Posterior vena cava (tissue), 2 donors: Measurements from ENCODE around the gene GUCD1. TPM values are rescaled to one million over a fixed set of nuclear protein-coding genes. Genes with fewer than 3 reads are reported as not detected.
"Not testable (repeated sequence)": the region's sequence is repeated elsewhere in the genome, so short reads cannot be mapped to it uniquely, and the experiment has no call there.

Experiments used
- DNase-seq: peaks from one replicate; pipeline ENCODE4 v3.0.0-alpha.2; 2020; ENCODE audit warnings: low spot score
- intact Hi-C, 2 donors: fragments of 100-400 bp; cut with DNase I; formaldehyde crosslinking; loops; one replicate each; pipeline versions ENCODE4 v1.14.1 to v1.14.2; 2022 to 2023
- total RNA-seq, 2 donors: library from RNA; stranded (reverse); fragmentation: NEBNext Ultra II Directional; extraction: Animal tissue kit (Norgen Biotek cat#: 25700); gene quantifications; one replicate each; pipeline ENCODE4 v1.2.1, GENCODE V29; 2021
- donor health status: DM: yes; HTN: yes; CAD: no.
- donor health status: DM: yes; HTN: yes; CAD: no.

Gene GUCD1
- total RNA-seq, 2 donors from 2014 or later = 73.5 to 82.1 TPM

DNA sequence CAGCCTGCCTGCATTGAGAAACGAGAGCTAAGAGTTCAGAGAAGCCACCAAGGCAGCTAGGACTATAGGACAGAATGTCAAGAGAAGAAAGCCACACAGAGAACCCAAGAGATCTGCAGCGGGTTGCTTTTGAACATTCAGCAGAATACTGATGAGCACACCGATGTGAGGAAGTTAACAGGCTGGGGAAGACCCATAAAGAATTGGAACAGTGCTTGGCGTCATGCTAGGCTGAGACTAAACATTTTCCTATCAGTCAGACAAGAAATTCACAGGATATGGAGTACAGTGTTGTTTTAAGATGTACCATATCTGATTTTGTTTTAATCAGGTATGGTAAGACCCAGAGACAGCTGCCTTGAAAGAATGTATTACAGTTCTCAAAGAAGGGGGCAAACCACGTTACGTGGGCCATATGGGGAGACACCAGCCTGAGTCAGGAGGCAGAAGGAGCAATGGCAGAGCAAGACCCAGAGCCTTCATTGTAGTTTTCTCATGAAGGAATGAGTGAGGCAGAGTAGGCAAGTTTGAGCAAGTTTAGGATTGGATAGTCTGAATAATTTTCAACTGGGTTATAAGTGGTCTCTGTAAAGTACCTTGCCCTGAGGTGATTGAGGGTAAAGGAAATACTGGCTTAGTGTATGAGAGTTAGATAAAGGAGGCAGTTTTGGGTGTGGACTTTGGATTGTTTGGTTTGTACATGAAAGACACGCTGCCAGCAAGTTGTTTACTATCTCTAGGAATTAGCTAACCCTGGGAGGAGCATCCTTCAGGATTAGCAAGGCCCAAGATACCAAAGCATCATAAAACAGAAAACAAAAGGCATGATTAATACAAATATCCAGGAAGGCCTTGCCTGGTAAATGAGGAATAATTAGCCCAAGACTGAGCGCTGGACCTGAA, 23.7 kb upstream of the GUCD1 start:
- intact Hi-C loops = no loop called here
- peak; percentile 7 for DNase-seq

- DNase-seq = no peak
- intact Hi-C loops = loop anchor here in 1 of 2 donors (1.0 kb wide), 1 partner anchor 32 kb away; no protein-coding TSS in a partner anchor
Observed at GRCh38 chr22:24576778-24577177, 21.8 kb upstream of the GUCD1 start.

DNA sequence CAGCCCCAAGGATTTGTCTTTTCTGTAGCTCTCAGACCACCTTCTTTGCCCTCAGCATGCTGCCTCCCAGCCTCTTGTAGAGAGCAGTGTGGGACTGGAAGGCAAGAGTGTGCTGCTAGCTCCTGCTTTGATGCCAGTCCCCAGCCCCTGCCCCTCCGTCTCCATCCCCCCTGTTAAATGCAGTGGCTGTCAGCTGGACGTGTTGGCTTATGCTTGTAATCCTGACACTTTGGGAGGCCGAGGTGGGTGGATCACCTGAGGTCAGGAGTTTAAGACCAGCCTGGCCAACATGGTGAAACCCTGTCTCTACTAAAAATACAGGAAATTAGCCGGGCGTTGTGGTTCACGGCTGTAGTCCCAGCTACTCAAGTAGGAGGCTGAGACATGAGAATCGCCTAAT, 16.3 kb upstream of the GUCD1 start:
- intact Hi-C loops = no loop called here
- DNase-seq = peak; percentile 47

DNA sequence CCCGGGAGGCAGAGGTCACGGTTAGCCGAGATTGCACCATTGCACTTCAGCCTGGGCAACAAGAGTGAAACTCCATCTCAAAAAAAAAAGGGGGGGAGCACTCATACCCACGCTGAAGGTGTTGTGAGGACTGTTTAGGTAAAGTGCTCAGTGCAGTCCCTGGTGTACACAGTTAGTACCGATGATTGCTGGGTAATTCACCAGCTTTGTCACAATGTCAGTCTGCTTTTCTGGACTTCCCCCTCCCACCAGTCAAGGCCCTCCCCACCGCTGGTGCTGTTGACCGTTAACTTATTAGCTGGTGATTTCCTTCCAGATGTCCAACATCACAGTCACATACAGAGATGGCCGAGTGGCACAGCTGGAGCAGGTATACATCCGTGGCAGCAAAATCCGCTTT, 12.7 kb upstream of the GUCD1 start:
- peak; percentile 54 for DNase-seq

DNA sequence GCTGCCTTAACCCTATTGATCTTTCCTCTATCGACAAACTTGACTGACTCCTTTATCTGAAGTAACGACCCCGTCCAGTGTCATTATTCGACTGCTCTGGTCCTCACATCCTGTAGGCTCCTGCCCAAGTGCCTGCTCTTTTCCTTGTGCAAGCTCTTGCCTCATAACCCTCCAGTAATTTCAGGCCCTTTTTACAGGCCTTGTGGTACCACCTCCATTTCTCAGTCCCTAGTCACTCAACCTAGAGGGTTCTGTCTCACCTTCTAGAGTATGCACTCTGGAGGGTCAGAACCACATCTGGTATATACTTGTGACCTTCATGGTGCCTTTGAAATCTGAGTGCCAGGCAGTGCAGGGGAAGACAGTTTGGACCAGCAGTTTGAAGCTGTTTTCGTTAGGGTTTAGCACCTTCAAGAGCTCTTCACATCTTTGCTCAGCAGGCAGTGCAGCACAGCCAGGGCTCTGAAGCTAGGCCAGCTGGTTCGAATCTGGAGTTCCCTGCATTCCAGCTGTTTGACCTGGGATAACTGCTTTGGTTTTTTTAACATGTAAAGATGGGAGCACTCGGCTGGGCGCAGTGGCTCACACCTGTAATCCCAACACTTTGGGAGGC, 12.1 kb upstream of the GUCD1 start:
- peak; percentile 25 for DNase-seq
- intact Hi-C loops = no loop called here

More for the DNA sequence above, 12.7 kb upstream of the GUCD1 start:
- intact Hi-C loops = no loop called here

GRCh38 chr22:24565077-24565476, 10.1 kb upstream of the GUCD1 start:
- DNase-seq = peak; percentile 12
- intact Hi-C loops = no loop called here

- DNase-seq = no peak
Observed at GRCh38 chr22:24564376-24565058, 9.6 kb upstream of the GUCD1 start.

DNA sequence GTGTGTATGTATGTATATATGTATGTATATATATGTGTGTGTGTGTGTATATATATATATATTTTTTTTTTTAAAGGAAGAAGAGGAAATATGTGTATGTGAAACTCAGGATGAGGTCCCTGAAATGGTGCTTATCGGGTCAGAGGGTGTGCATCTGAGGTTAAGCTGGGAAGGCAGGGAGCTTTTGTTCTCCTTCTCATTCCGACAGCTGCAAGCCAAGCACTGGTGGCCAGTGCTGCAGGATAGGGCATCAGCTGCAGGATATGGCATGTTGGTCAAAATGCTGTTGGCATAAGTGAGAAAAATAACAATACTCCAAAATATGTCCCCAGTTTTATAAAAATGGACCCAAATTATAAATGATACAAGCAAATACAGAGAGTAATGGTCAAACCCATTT, 8.3 kb upstream of the GUCD1 start:
- intact Hi-C loops = no loop called here

More at GRCh38 chr22:24564376-24565058, 9.6 kb upstream of the GUCD1 start:
- intact Hi-C loops = no loop called here

GRCh38 chr22:24559471-24559870, 4.5 kb upstream of the GUCD1 start:
- DNase-seq = peak; percentile 24
- intact Hi-C loops = no loop called here

More for the DNA sequence above, 8.3 kb upstream of the GUCD1 start:
- peak; percentile 14 for DNase-seq

DNA sequence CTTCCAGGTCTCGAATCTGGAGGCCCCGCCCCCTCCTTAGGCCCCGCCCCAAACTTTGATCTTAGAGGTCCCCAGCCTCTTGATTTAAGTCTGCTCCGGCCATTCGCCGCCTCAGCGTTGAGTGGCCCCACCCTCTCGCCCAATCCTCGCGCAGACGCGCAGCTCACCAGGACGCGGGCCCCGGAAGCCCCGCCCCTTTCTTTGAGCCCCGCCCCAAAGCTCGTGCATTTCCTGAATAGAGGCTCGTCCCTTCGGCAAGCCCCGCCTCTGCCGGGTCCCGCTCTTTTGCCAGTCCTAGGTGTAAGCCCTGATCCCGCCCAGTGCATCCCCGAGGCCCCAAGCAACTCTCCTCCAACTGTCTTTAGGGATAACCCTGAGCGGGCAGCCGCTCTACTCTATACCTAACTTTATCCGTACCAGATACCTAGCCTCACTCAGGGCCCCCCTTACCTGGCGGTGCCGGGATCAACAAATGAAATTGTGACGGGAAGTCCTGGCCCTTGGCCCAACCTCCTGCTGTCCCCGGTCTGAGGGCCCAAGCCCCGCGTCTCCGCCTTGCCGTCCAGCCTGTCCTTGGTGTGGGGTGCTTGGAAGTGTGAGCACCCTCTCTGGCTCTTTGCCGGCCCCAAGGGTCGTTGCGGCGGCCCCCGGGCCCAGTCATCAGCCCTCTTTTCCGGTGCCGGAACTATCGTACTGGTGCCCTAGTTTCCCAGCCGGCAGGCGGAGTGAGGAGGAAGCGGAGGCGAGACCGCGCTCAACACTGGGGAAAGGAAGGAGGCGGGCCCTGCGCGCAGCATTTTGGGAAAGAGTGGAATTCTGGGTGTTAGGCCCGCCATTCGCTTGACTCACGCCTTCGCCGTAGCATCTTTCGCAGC, 464 bp upstream of the GUCD1 start, which contains the start of gene SNRPD3:
Gene SNRPD3 (plus strand): TSS at position 835 of the 875 bp plus-strand sequence. CDS start 1,676 bp downstream, outside the sequence.
- peak; percentile 100 for DNase-seq
- intact Hi-C loops = no loop called here

DNA sequence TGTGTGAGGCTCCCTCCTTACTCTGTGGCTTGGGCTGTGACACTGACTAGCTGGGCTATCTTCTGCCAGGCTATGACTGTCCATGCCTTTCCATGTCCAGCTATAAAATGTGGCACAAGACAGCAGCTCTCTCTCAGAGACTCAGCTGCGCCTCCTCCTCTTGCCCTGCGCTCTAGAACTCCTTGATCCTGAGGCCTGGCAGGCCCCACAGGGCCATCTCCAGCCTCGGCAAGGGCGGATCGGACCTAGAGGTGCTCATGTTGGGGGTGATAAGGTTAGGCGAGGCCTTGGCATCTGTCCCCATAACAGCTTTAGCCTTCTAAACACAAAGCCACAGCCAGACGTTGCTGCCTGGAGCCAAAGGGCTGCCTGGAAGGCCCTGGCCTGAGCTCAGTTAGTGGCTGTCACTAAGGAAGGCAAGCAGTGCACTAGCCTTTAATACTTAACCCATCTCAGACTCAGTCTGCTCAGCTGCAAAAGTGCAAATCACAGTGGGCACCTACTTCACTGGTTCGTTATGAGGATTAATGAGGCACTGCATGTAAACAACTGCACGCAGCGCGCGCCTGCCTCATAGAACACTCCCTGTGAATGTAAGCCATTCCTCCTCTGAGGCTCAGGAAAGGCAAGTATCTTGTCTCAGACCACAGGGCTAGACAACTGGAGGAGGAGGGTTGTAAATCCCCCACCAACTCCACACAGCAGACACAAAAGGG, 1.2 kb downstream of the GUCD1 start:
- intact Hi-C loops = no loop called here
- DNase-seq = no peak

DNA sequence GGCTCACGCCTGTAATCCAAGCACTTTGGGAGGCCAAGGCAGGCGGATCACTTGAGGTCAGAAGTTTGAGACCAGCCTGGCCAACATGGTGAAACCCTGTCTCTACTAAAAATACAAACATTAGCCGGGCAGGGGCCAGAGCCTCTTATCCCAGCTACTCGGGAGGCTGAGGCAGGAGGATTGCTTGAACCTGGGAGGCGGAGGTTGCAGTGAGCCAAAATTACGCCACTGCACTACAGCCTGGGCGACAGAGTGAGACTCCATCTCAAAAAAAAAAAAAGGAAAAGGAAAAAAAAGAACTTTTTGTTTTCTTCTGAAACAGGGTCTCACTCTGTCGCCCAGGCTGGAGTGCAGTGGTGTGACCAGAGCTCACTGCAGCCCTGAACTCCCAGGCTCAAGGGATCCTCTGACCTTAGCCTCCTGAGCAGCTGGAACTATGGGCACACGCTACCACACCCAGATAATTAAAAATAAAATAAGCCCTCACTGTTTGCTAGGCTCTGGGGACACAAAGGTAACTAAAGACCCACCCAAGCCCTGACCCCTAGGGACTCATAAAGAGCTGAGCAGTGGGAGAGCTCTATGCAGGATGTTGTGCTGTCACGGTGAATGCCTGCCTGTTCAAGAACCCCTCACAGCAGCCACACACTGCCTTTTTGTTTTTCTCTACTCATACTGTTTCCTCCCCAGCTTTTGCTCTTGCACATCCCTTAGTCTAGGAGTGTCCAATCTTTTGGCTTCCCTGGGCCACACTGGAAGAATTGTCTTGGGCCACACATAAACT, 2.2 kb downstream of the GUCD1 start:
- intact Hi-C loops, DNase-seq: not testable (repeated sequence)

DNA sequence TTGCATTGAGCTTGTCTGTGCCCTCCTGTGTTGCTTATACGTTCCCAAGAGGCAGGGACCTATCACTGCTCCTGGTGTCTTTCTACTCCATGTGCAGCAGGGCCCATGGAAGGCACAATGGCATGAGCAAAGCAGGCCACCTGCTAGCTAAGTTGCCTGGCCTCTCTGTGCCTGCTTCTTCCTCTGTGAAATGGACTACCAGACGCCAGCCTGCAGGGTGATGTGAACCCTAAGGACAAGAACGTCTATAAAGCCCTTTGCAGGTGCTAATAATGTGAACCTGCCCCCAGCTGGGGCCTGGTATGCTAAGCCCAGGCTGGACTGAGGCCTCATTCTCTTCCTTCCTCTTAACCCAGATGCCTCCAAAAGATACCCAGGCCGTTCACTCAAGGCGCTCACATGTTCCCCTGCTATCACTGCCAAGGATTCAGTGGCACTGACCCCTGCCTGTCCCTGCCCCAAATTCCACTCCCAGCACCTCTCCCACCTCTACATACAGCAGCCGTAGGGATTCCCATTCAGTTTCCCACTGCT, 4.0 kb downstream of the GUCD1 start:
- intact Hi-C loops = no loop called here
- no peak for DNase-seq

- no peak for DNase-seq
- intact Hi-C loops = no loop called here
Observed at GRCh38 chr22:24550028-24550901, 4.7 kb downstream of the GUCD1 start.

GRCh38 chr22:24548812-24549211, 6.1 kb downstream of the GUCD1 start:
- no peak for DNase-seq
- intact Hi-C loops = no loop called here

DNA sequence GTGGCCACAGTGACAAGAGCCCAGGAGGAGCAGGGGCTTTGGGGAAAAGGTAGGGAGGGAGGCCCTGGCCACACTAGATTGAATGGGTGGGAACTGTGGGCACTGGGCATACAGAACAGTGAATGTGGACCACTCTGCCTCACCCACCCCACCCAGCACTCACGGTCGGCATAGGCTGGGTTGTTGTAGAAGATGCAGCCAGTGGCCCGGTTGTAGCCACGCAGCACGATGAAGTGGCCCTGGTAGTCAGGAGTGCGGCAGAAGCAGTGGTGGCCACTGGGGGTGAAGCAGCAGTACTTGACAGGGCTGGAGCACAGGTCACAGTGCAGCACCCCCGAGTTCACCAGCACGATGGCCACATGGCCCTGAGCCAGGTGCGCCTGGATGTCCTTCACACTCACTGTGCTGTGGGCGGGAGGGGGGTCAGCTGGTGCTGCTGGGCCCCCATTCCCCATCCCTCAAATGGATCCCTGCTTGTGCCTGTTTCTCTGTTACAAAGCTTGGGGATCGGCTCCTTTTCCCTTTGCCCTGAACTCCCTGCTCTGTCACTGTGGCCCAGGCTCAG, 11.2 kb downstream of the GUCD1 start:
- no peak for DNase-seq
- intact Hi-C loops = loop anchor here in 1 of 2 donors (1.0 kb wide), 1 partner anchor 34 kb away; no protein-coding TSS in a partner anchor
